ENCODE results near the gene SEPSECS. TPM values are rescaled to one million over a fixed set of nuclear protein-coding genes. Genes with fewer than 3 reads are reported as not detected.

The SEPSECS gene
- total RNA-seq, 1 experiment from 2014 or later = 7.5 TPM

GRCh38 chr4:25123236-25123635, 37.0 kb downstream of the SEPSECS start:
- CTCF ChIA-PET = no interaction called here
- no TSS peak for BruUV-seq (replicated peaks)
- H3K9me3 Mint-ChIP-seq (ENCODE audit: low read depth, unreplicated experiment) = no peaks in the 10 kb centered on the region

GRCh38 chr4:25120146-25120940, 39.9 kb downstream of the SEPSECS start:
- Mint-ChIP-seq H3K27me3 (ENCODE audit: unreplicated experiment) (no peaks in the 10 kb centered on the region), H3K36me3 (ENCODE audit: insufficient read depth, unreplicated experiment) (peaks cover 5% of the 10 kb centered on the region), H3K9me3 (ENCODE audit: low read depth, unreplicated experiment) (no peaks in the 10 kb centered on the region), H3K4me1 (ENCODE audit: low read depth, unreplicated experiment) (no peaks in the 10 kb centered on the region), H3K4me3 (ENCODE audit: low read depth, unreplicated experiment) (no peak overlapping the region), H3K27ac (ENCODE audit: unreplicated experiment) (no peak overlapping the region)
- TF ChIP-seq CTCF (IDR thresholded peaks at IDR 0.05; ENCODE audit: unreplicated experiment) = no peak
- intact Hi-C loops (cut with micrococcal nuclease; ENCODE audit: unreplicated experiment) = no loop called here
- no peak for DNase-seq
- BruUV-seq (replicated peaks) = no TSS peak
- CTCF ChIA-PET = no interaction called here

More at GRCh38 chr4:25123236-25123635, 37.0 kb downstream of the SEPSECS start:
- intact Hi-C loops (cut with micrococcal nuclease; ENCODE audit: unreplicated experiment) = no loop called here
- no peak for TF ChIP-seq CTCF (IDR thresholded peaks at IDR 0.05; ENCODE audit: unreplicated experiment)
- H3K27ac Mint-ChIP-seq (ENCODE audit: unreplicated experiment) = no peak overlapping the region
- H3K4me1 Mint-ChIP-seq (ENCODE audit: low read depth, unreplicated experiment) = no peaks in the 10 kb centered on the region
- no peak for DNase-seq
- H3K27me3 Mint-ChIP-seq (ENCODE audit: unreplicated experiment) = no peaks in the 10 kb centered on the region
- H3K4me3 Mint-ChIP-seq (ENCODE audit: low read depth, unreplicated experiment) = no peak overlapping the region
- peaks cover 6% of the 10 kb centered on the region for H3K36me3 Mint-ChIP-seq (ENCODE audit: insufficient read depth, unreplicated experiment)

GRCh38 chr4:25117716-25118472, 42.4 kb downstream of the SEPSECS start:
- no TSS peak for BruUV-seq (replicated peaks)
- DNase-seq = no peak
- TF ChIP-seq CTCF (IDR thresholded peaks at IDR 0.05; ENCODE audit: unreplicated experiment) = no peak
- CTCF ChIA-PET = no interaction called here
- Mint-ChIP-seq H3K4me1 (ENCODE audit: low read depth, unreplicated experiment) (no peaks in the 10 kb centered on the region), H3K9me3 (ENCODE audit: low read depth, unreplicated experiment) (no peaks in the 10 kb centered on the region), H3K27ac (ENCODE audit: unreplicated experiment) (no peak overlapping the region), H3K27me3 (ENCODE audit: unreplicated experiment) (no peaks in the 10 kb centered on the region), H3K36me3 (ENCODE audit: insufficient read depth, unreplicated experiment) (peaks cover 5% of the 10 kb centered on the region), H3K4me3 (ENCODE audit: low read depth, unreplicated experiment) (no peak overlapping the region)
- intact Hi-C loops (cut with micrococcal nuclease; ENCODE audit: unreplicated experiment) = no loop called here

- H3K4me3 Mint-ChIP-seq (ENCODE audit: low read depth, unreplicated experiment) = no peak overlapping the region
- no peak for DNase-seq
- H3K4me1 Mint-ChIP-seq (ENCODE audit: low read depth, unreplicated experiment) = no peaks in the 10 kb centered on the region
- intact Hi-C loops (cut with micrococcal nuclease; ENCODE audit: unreplicated experiment) = no loop called here
- no peaks in the 10 kb centered on the region for H3K9me3 Mint-ChIP-seq (ENCODE audit: low read depth, unreplicated experiment)
- no peak for TF ChIP-seq CTCF (IDR thresholded peaks at IDR 0.05; ENCODE audit: unreplicated experiment)
- CTCF ChIA-PET = no interaction called here
- BruUV-seq (replicated peaks) = no TSS peak
- H3K36me3 Mint-ChIP-seq (ENCODE audit: insufficient read depth, unreplicated experiment) = peaks cover 5% of the 10 kb centered on the region
- no peak overlapping the region for H3K27ac Mint-ChIP-seq (ENCODE audit: unreplicated experiment)
- H3K27me3 Mint-ChIP-seq (ENCODE audit: unreplicated experiment) = no peaks in the 10 kb centered on the region
Measured at GRCh38 chr4:25117274-25117673, 43.0 kb downstream of the SEPSECS start.
